Posterior cingulate gyrus (tissue), 11 donors: ENCODE data around the gene SSTR4.
"Not testable (repeated sequence)": the region's sequence is repeated elsewhere in the genome, so short reads cannot be mapped to it uniquely, and the experiment has no call there.

Experiments
- DNase-seq, 10 donors: peaks; one replicate each; pipeline versions ENCODE4 v3.0.0 to v3.0.0-alpha.2; 2020 to 2021; ENCODE audit warnings: mixed read lengths in 3 of 10
- intact Hi-C: fragments of 100-400 bp; cut with DNase I; formaldehyde crosslinking; loops from one replicate; pipeline ENCODE4 v1.15.1; 2023

The SSTR4 gene

GRCh38 chr20:23034721-23035671 is at the start of gene SSTR4:
TSS of gene SSTR4 (plus strand) at chr20:23035312. CDS start at chr20:23035484, 172 bp downstream.
- intact Hi-C loops = no loop called here
- DNase-seq = peak in 2 of 10 donors; percentile 74 to 86

GRCh38 chr20:22986601-22987000 is 48.5 kb upstream of the SSTR4 start:
- DNase-seq = no peak
- intact Hi-C loops = no loop called here

GRCh38 chr20:22991424-22991823 is 43.7 kb upstream of the SSTR4 start:
- intact Hi-C loops = not testable (repeated sequence)

GRCh38 chr20:22993823-22994222 is 41.3 kb upstream of the SSTR4 start:
- no peak for DNase-seq
- intact Hi-C loops = no loop called here

More at GRCh38 chr20:22991424-22991823, 43.7 kb upstream of the SSTR4 start:
- DNase-seq = not testable (repeated sequence)

GRCh38 chr20:22995923-22996322 is 39.2 kb upstream of the SSTR4 start:
- no peak for DNase-seq
- intact Hi-C loops = no loop called here

- DNase-seq = no peak
- intact Hi-C loops = no loop called here
Measured at GRCh38 chr20:22998476-22998875, 36.6 kb upstream of the SSTR4 start.

- intact Hi-C loops = no loop called here
- DNase-seq = no peak
Measured at GRCh38 chr20:22999756-23000155, 35.4 kb upstream of the SSTR4 start.

- intact Hi-C loops = no loop called here
- no peak for DNase-seq
Measured at GRCh38 chr20:23000232-23000947, 34.7 kb upstream of the SSTR4 start.

GRCh38 chr20:23002276-23002675 is 32.8 kb upstream of the SSTR4 start:
- DNase-seq = no peak
- intact Hi-C loops = no loop called here

GRCh38 chr20:23003077-23003635 is 32.0 kb upstream of the SSTR4 start:
- no peak for DNase-seq
- intact Hi-C loops = no loop called here

- DNase-seq = no peak
- intact Hi-C loops = no loop called here
Measured at GRCh38 chr20:23003881-23004460, 31.1 kb upstream of the SSTR4 start.

GRCh38 chr20:23005776-23006175 is 29.3 kb upstream of the SSTR4 start:
- intact Hi-C loops = no loop called here
- no peak for DNase-seq

- DNase-seq = no peak
- intact Hi-C loops = no loop called here
Measured at GRCh38 chr20:23007462-23007861, 27.6 kb upstream of the SSTR4 start.

GRCh38 chr20:23007886-23008655 is 27.0 kb upstream of the SSTR4 start:
- no peak for DNase-seq
- intact Hi-C loops = no loop called here

GRCh38 chr20:23008667-23009066 is 26.4 kb upstream of the SSTR4 start:
- DNase-seq = no peak
- intact Hi-C loops = no loop called here

- DNase-seq = no peak
- intact Hi-C loops = no loop called here
Measured at GRCh38 chr20:23009636-23010035, 25.5 kb upstream of the SSTR4 start.

GRCh38 chr20:23010096-23010495 is 25.0 kb upstream of the SSTR4 start:
- DNase-seq = no peak
- intact Hi-C loops = no loop called here

- no peak for DNase-seq
- intact Hi-C loops = no loop called here
Measured at GRCh38 chr20:23011008-23011721, 23.9 kb upstream of the SSTR4 start.

GRCh38 chr20:23013429-23013828 is 21.7 kb upstream of the SSTR4 start:
- no peak for DNase-seq
- intact Hi-C loops = no loop called here

GRCh38 chr20:23017516-23017915 is 17.6 kb upstream of the SSTR4 start:
- intact Hi-C loops = no loop called here

More at GRCh38 chr20:23017516-23017915, 17.6 kb upstream of the SSTR4 start:
- DNase-seq = no peak
